ENCODE data around the gene RNF5. TPM values are rescaled to one million over a fixed set of nuclear protein-coding genes. Genes with fewer than 3 reads are reported as not detected.

The RNF5 gene
- total and polyA plus RNA-seq, 9 of the 15 experiments (the other 6 are each of a cell fraction or from before 2014, with no cell fraction given): 62.2 to 245 (median 129) TPM

GRCh38 chr6:32178547-32179440, 589 bp downstream of the RNF5 start (continued):
- TF ChIP-seq ARID4B (CRISPR knock-in tag; IDR thresholded peaks at IDR 0.05) (peak; percentile 68), SIN3B (IDR thresholded peaks at IDR 0.05; ENCODE audit: low read depth) (peak; percentile 37; the same call in 1 of the 2 replicates), CHAMP1 (IDR thresholded peaks at IDR 0.05) (no peak), ETS2 (tag; IDR thresholded peaks at IDR 0.05; ENCODE audit: borderline replicate concordance, poor library complexity, severe bottlenecking) (no peak), FOXJ3 (CRISPR knock-in tag; IDR thresholded peaks at IDR 0.05) (no peak), CTBP1 (IDR thresholded peaks at IDR 0.05; ENCODE audit: borderline replicate concordance) (no peak), THRB (CRISPR knock-in tag; conservative IDR thresholded peaks at IDR 0.05) (peak; percentile 49; the same call in 1 of the 2 replicates), MCM5 (IDR thresholded peaks at IDR 0.05; ENCODE audit: low read depth) (no peak), ADNP (tag; IDR thresholded peaks at IDR 0.05) (no peak), FOXA3 (CRISPR knock-in tag; conservative IDR thresholded peaks at IDR 0.05 in 1 of 2, IDR thresholded peaks at IDR 0.05 in 1 of 2) (no peak), NFXL1 (CRISPR knock-in tag; IDR thresholded peaks at IDR 0.05) (no peak), TGIF2 (CRISPR knock-in tag; IDR thresholded peaks at IDR 0.05) (no peak), TOE1 (IDR thresholded peaks at IDR 0.05; ENCODE audit: borderline replicate concordance) (peak; percentile 86), TOE1 (CRISPR knock-in tag; IDR thresholded peaks at IDR 0.05; ENCODE audit: borderline replicate concordance, low read depth) (no peak), RNF219 (CRISPR knock-in tag; IDR thresholded peaks at IDR 0.05) (no peak)

Measured in K562 (cell line).